ENCODE data around the gene PLCD4. TPM values are rescaled to one million over a fixed set of nuclear protein-coding genes. Genes with fewer than 3 reads are reported as not detected.
A peak's percentile ranks its signal among the peaks of the same experiment; 100 is the strongest.

Gene PLCD4
- total RNA-seq, 1 donor: 1.2 TPM

- no peak for TF ChIP-seq CTCF (IDR thresholded peaks at IDR 0.05; ENCODE audit: insufficient read depth, low read length)
- peak; percentile 98 for DNase-seq (ENCODE audit: low read depth)
- H3K4me3 ChIP-seq (ENCODE audit: low read depth, low read length): peak within 1 kb of the TSS; percentile 87
These were observed 39.3 kb upstream of the PLCD4 start, which contains the start of the genes CNOT9 and USP37 for GRCh38 chr2:218568190-218569037. Gene CNOT9 (plus strand): TSS chr2:218568839. CDS start chr2:218568955, 116 bp downstream. Gene USP37 (minus strand): TSS chr2:218568351. CDS start chr2:218558653, 9,698 bp downstream.

GRCh38 chr2:218569038-218569431, 38.7 kb upstream of the PLCD4 start:
- DNase-seq (ENCODE audit: low read depth): peak; percentile 66
- TF ChIP-seq CTCF (IDR thresholded peaks at IDR 0.05; ENCODE audit: insufficient read depth, low read length): no peak

GRCh38 chr2:218569661-218570500, 37.8 kb upstream of the PLCD4 start:
- no peak for TF ChIP-seq CTCF (IDR thresholded peaks at IDR 0.05; ENCODE audit: insufficient read depth, low read length)
- H3K4me3 ChIP-seq (ENCODE audit: low read depth, low read length): peak overlapping the region; percentile 75
- peak; percentile 56 for DNase-seq (ENCODE audit: low read depth)

More at GRCh38 chr2:218569038-218569431, 38.7 kb upstream of the PLCD4 start:
- H3K4me3 ChIP-seq (ENCODE audit: low read depth, low read length): peak overlapping the region; percentile 75

- TF ChIP-seq CTCF (IDR thresholded peaks at IDR 0.05; ENCODE audit: insufficient read depth, low read length): no peak
- H3K4me3 ChIP-seq (ENCODE audit: low read depth, low read length): peak overlapping the region; percentile 75
- DNase-seq (ENCODE audit: low read depth): peak; percentile 41
These were observed 36.8 kb upstream of the PLCD4 start for GRCh38 chr2:218570850-218571249.

- no peak overlapping the region for H3K4me3 ChIP-seq (ENCODE audit: low read depth, low read length)
- DNase-seq (ENCODE audit: low read depth): no peak
- no peak for TF ChIP-seq CTCF (IDR thresholded peaks at IDR 0.05; ENCODE audit: insufficient read depth, low read length)
These were observed 30.8 kb upstream of the PLCD4 start for GRCh38 chr2:218576854-218577253.

GRCh38 chr2:218577482-218578220, 30.0 kb upstream of the PLCD4 start:
- no peak for DNase-seq (ENCODE audit: low read depth)
- TF ChIP-seq CTCF (IDR thresholded peaks at IDR 0.05; ENCODE audit: insufficient read depth, low read length): no peak
- H3K4me3 ChIP-seq (ENCODE audit: low read depth, low read length): no peak overlapping the region
